Measurements from ENCODE around the gene IFT27. TPM values are rescaled to one million over a fixed set of nuclear protein-coding genes. Genes with fewer than 3 reads are reported as not detected.

The IFT27 gene
- total RNA-seq, 1 experiment from 2014 or later, result 8.3 TPM

GRCh38 chr22:36737776-36738175 lies 38.1 kb downstream of the IFT27 start:
- intact Hi-C loops (cut with micrococcal nuclease; ENCODE audit: unreplicated experiment), result no loop called here
- Histone ChIP-seq H3K36me3 (ENCODE audit: control insufficient read depth, insufficient read depth, low read length) (no peaks in the 10 kb centered on the region), H3K4me1 (no peaks in the 10 kb centered on the region), H3K27me3 (replicated peaks; ENCODE audit: control insufficient read depth, insufficient read depth, low read length) (no peaks in the 10 kb centered on the region), H3K4me3 (ENCODE audit: low read depth, low read length) (no peak overlapping the region), H3K9me3 (no peaks in the 10 kb centered on the region)
- no peaks in the 10 kb centered on the region for H3K9me3 Mint-ChIP-seq (ENCODE audit: unreplicated experiment)
- H3K27ac Mint-ChIP-seq (ENCODE audit: unreplicated experiment), result no peak overlapping the region
- no peak for TF ChIP-seq CTCF (IDR thresholded peaks at IDR 0.05; ENCODE audit: insufficient read depth in 1 of 2, low read depth in 1 of 2, low read length in 1 of 2, severe bottlenecking in 1 of 2, unreplicated experiment in 1 of 2)
- H3K27me3 Mint-ChIP-seq (ENCODE audit: insufficient read depth, unreplicated experiment), result peaks cover 24% of the 10 kb centered on the region
- no peak overlapping the region for H3K4me3 Mint-ChIP-seq (ENCODE audit: unreplicated experiment)
- no TSS peak for BruUV-seq (replicated peaks)
- ChIA-PET CTCF (no interaction called here), POLR2A (no interaction called here)
- DNase-seq, result no peak
- no peaks in the 10 kb centered on the region for H3K4me1 Mint-ChIP-seq (ENCODE audit: low read depth, unreplicated experiment)
- H3K36me3 Mint-ChIP-seq (ENCODE audit: insufficient read depth, unreplicated experiment), result no peaks in the 10 kb centered on the region

GRCh38 chr22:36736701-36737320 lies 39.1 kb downstream of the IFT27 start:
- no peaks in the 10 kb centered on the region for H3K4me1 ChIP-seq
- DNase-seq, result no peak
- no peaks in the 10 kb centered on the region for H3K4me1 Mint-ChIP-seq (ENCODE audit: low read depth, unreplicated experiment)
- no peaks in the 10 kb centered on the region for H3K36me3 ChIP-seq (ENCODE audit: control insufficient read depth, insufficient read depth, low read length)
- peaks cover 29% of the 10 kb centered on the region for H3K27me3 Mint-ChIP-seq (ENCODE audit: insufficient read depth, unreplicated experiment)
- H3K9me3 Mint-ChIP-seq (ENCODE audit: unreplicated experiment), result no peaks in the 10 kb centered on the region
- ChIA-PET CTCF (no interaction called here), POLR2A (no interaction called here)
- TF ChIP-seq CTCF (IDR thresholded peaks at IDR 0.05; ENCODE audit: insufficient read depth in 1 of 2, low read depth in 1 of 2, low read length in 1 of 2, severe bottlenecking in 1 of 2, unreplicated experiment in 1 of 2), result no peak
- intact Hi-C loops (cut with micrococcal nuclease; ENCODE audit: unreplicated experiment), result no loop called here
- H3K4me3 Mint-ChIP-seq (ENCODE audit: unreplicated experiment), result no peak overlapping the region
- no peaks in the 10 kb centered on the region for H3K36me3 Mint-ChIP-seq (ENCODE audit: insufficient read depth, unreplicated experiment)
- H3K27me3 ChIP-seq (replicated peaks; ENCODE audit: control insufficient read depth, insufficient read depth, low read length), result no peaks in the 10 kb centered on the region
- no peak overlapping the region for H3K4me3 ChIP-seq (ENCODE audit: low read depth, low read length)
- BruUV-seq (replicated peaks), result no TSS peak
- H3K27ac Mint-ChIP-seq (ENCODE audit: unreplicated experiment), result no peak overlapping the region
- no peaks in the 10 kb centered on the region for H3K9me3 ChIP-seq

GRCh38 chr22:36734171-36735058 lies 41.5 kb downstream of the IFT27 start:
- no peak overlapping the region for H3K4me3 ChIP-seq (ENCODE audit: low read depth, low read length)
- H3K27me3 ChIP-seq (replicated peaks; ENCODE audit: control insufficient read depth, insufficient read depth, low read length), result no peaks in the 10 kb centered on the region
- no peaks in the 10 kb centered on the region for H3K4me1 ChIP-seq
- POLR2A ChIA-PET, result no interaction called here
- Mint-ChIP-seq H3K27ac (ENCODE audit: unreplicated experiment) (no peak overlapping the region), H3K4me1 (ENCODE audit: low read depth, unreplicated experiment) (no peaks in the 10 kb centered on the region), H3K4me3 (ENCODE audit: unreplicated experiment) (no peak overlapping the region), H3K9me3 (ENCODE audit: unreplicated experiment) (no peaks in the 10 kb centered on the region), H3K27me3 (ENCODE audit: insufficient read depth, unreplicated experiment) (peaks cover 36% of the 10 kb centered on the region), H3K36me3 (ENCODE audit: insufficient read depth, unreplicated experiment) (no peaks in the 10 kb centered on the region)
- BruUV-seq (replicated peaks), result no TSS peak
- no peak for DNase-seq
- intact Hi-C loops (cut with micrococcal nuclease; ENCODE audit: unreplicated experiment), result no loop called here
- TF ChIP-seq CTCF (IDR thresholded peaks at IDR 0.05; ENCODE audit: insufficient read depth in 1 of 2, low read depth in 1 of 2, low read length in 1 of 2, severe bottlenecking in 1 of 2, unreplicated experiment in 1 of 2), result no peak
- no peaks in the 10 kb centered on the region for H3K9me3 ChIP-seq
- H3K36me3 ChIP-seq (ENCODE audit: control insufficient read depth, insufficient read depth, low read length), result no peaks in the 10 kb centered on the region
- CTCF ChIA-PET, result no interaction called here

Data from Caco-2 (cell line).